Colon (tissue), 2 donors: Measurements from ENCODE around the gene CCR5.
"Not testable (repeated sequence)": the region's sequence is repeated elsewhere in the genome, so short reads cannot be mapped to it uniquely, and the experiment has no call there.

Source experiments
- FAIRE-seq: peaks from 2 replicates; lab custom pipeline; 2012; peaks lifted over from hg19 to GRCh38; lab: Jason Lieb, UNC
- donor health status: control.
- donor health status: control.

The CCR5 gene

DNA sequence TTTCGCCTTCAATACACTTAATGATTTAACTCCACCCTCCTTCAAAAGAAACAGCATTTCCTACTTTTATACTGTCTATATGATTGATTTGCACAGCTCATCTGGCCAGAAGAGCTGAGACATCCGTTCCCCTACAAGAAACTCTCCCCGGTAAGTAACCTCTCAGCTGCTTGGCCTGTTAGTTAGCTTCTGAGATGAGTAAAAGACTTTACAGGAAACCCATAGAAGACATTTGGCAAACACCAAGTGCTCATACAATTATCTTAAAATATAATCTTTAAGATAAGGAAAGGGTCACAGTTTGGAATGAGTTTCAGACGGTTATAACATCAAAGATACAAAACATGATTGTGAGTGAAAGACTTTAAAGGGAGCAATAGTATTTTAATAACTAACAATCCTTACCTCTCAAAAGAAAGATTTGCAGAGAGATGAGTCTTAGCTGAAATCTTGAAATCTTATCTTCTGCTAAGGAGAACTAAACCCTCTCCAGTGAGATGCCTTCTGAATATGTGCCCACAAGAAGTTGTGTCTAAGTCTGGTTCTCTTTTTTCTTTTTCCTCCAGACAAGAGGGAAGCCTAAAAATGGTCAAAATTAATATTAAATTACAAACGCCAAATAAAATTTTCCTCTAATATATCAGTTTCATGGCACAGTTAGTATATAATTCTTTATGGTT, at the start of gene CCR5:
Gene CCR5, plus strand, starts transcription at position 108 of the 680 bp plus-strand sequence. CDS start 1,957 bp downstream, outside the sequence.
- FAIRE-seq, result no peak

DNA sequence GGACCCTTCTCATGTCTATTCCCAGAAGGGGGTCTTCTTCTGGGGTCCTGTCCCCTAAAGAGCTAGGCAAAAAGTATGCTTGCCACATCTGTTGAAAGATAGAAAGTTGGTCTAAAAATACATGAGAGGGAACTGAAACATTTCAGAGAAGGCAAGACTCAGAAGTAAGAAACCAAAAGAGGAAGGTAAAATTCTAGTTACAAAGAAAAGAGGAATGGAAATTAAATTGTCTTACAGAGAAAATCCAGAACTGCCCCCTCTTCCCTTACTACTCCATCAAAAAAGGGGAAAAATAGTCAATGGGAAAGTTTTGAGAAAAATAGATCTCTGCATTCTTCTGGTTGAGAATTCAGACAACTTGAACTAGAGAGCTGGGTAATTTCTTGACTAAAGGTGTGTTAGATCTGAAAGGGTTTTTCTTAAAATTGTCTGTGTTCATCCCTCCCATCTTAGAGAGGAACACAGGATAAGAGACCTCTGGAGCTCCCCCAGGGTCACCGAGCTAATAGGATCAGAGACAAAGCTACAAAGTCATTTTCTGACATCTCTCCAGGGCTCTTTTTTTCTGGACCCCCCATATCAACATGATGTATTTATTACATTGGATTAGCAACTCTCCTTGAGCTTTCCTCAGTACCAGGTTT, 49.2 kb upstream of the CCR5 start:
- no peak for FAIRE-seq

DNA sequence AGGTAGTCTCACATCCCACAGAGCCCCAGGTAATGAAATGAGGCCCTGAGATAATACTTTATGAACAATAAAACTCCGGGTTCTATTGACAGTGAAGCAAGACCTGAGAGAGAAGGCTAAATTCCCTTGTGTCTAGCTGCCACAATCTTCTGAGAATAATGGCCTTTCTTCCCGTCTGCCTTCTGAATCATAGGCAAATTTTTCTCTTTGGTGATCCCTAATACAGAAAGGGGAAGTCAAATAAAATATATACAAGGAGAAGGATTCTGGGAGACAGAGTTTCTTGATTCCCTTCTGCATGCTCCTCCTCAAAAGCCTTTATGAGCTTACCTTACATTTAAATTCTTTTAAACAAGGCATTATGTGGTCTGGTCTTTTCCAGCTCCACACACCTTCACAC, 46.7 kb upstream of the CCR5 start:
- no peak for FAIRE-seq

DNA sequence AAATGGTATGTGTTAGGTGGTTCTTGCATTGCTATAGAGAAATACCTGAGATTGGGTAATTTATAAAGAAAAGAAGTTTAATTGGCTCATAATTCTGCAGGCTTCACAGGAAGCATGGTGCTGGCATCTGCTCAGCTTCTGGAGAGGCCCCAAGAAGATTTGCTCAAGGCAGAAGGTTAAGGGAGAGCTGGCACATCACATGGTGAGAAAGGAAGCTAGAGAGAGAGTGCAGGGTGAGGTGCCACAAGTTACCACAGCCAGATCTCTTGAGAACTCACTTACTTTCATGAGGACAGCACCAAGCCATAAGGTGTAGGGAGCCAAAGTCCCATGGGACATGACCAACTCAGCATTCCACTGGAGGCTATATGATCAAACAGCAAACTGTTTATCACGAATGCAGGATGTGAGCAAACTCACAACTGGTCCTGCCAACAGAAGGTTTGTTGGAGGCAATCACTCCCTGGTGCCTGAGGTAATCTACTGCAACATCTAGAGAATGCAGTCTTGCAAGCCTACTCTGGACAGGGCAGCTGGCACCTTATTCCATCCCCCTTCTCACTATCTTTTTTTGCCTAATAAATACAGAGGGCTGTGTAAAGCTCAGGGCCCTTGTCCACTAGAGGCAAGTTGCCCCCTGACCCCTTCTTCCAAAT, 45.0 kb upstream of the CCR5 start:
- FAIRE-seq, result no peak

DNA sequence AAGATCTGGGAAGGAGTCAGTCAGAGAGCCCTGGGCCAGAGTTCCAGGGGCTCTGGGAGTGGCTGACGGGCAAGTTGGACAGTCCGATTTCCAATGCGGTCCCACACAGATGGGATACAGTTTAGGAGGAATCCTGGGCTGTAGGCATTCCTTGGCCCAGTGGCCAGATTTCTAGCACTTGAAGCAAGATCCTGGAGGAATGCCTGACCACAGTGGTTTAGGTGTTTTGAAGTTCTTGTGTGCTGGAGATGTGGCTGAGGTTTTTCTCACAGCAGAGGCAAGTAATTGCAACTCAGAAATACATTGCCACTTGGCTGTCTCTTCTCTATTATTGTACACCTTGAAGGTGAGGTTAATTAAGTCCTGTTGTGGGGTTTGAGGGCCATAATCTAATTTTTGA, 40.1 kb upstream of the CCR5 start:
- FAIRE-seq, result not testable (repeated sequence)

DNA sequence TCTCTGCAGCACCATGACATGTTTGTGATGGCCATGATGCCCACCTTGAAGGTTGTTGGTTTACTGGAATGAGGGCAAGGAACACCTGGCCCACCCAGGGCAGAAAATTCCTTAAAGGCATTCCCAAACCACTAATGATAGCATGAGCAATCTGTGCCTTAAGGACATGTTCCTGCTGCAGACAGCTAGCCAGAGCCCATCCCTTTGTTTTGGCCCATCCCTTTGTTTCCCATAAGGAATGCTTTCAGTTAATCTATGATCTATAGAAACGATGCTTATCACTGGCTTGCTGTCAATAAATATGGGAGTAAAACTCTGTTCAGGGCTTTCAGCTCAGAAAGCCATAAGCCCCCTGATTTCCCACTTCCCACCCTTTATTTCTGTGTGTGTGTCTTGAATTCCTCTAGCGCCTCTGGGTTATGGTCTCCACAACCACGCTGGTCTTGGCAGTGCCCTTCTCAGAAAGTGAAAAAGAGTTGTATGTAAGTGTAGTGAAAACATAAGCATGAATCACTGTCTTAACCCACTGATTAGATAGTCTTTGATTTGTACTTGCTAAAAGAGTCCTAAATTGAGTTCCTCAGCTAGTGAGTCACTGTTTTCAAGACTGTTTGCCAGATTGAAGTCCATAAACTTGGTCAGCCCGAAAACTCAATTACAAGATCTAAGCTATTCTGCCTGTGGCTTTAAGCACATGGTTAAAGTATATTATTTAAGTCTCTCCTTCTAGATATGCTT, 35.8 kb upstream of the CCR5 start:
- no peak for FAIRE-seq

DNA sequence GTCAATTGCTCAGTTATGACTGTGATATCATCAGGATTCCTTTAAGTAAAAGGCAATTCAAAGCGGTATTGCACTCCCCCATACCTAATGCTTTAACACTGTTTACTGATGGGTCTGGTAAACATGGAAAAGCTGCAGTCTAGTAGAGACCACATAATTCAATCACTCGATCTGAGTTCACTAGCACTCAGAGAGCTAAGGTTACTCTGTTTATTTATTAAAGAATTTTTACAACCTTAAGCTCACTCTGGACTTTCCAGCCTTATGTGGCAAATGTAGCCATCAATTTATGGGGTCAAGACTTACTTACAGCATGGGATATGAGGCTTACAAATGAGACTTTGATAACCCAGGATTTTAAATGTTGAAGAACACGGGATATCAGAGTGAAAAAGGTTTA, 35.2 kb upstream of the CCR5 start:
- FAIRE-seq, result no peak

DNA sequence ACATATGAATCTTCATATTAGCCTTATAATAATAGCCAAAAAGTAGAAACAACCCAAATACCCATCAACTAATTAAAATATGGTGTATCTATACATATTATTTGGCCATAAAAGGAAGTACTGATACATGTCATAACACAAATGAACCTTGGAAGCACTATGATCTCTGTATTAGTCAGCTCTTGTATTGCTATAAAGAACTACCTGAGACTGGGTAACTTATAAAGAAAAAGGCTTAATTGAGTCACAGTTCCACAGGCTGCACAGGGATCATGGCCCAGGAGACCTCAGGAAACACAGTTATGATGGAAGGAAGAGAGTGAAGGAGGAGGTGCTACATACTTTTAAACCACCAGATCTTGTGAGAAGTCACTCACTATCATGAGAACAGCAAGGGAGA, 32.8 kb upstream of the CCR5 start:
- FAIRE-seq, result no peak

DNA sequence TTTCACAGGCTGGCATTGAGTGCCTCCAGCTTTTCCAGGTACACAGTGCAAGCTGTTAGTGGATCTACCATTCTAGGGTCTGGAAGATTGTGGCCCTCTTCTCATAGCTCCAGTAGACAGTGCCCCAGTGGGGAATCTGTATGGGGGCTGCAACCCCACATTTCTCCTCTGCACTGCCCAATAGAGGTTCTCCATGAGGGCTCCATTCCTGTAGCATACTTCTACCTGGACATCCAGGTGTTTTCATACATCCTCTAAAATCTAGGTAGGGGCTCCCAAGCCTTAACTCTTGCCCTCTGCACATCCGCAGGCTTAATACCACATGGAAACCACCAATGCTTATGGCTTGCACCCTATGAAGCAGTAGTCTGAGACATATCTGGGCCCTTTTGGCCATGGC, 31.9 kb upstream of the CCR5 start:
- no peak for FAIRE-seq

DNA sequence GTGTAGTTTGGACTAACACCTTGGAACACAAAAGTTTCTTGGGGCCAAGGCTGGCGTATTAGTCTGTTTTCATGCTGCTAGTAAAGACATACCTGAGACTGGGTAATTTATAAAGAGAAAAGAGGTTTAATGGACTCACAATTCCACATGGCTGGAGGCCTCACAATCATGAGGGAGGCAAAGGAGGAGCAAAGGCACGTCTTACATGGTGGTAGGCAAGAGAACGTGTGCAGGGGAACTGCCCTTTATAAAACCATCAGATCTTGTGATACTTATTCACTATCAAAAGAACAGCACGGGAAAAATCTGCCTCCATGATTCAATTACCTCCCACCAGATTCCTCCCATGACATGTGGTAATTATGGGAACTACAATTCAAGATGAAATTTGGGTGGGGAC, 26.3 kb upstream of the CCR5 start:
- no peak for FAIRE-seq

DNA sequence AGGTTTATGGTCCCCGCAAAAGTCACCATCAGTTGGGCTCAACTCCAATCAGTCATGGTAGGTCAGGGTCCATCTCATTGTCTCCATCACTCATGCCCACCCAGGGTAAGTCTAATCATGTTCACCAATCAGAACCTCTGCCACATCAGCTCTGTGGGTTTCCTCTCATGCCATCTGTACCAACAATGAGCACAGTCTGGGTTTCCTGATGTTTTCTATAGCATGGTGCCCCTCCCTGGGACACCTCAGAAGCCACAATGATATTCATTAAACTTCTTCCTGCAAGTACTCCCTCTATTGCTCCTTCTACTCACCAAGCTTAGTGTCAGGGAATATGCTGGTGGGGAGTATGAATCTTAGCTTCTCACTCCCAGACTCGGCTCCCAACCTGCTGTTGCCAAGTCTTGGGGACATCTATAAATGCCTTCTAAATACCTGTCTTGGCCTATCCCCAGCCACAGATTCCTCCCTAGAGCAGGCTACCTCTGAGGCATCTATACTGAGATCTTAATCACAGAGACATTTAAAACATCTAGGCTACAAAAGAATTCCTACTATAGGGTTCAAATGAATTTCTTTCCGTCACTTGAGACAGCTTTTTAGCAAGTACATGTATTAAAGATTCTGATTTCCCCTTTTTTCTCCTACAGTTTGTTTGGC, 21.8 kb upstream of the CCR5 start:
- no peak for FAIRE-seq

DNA sequence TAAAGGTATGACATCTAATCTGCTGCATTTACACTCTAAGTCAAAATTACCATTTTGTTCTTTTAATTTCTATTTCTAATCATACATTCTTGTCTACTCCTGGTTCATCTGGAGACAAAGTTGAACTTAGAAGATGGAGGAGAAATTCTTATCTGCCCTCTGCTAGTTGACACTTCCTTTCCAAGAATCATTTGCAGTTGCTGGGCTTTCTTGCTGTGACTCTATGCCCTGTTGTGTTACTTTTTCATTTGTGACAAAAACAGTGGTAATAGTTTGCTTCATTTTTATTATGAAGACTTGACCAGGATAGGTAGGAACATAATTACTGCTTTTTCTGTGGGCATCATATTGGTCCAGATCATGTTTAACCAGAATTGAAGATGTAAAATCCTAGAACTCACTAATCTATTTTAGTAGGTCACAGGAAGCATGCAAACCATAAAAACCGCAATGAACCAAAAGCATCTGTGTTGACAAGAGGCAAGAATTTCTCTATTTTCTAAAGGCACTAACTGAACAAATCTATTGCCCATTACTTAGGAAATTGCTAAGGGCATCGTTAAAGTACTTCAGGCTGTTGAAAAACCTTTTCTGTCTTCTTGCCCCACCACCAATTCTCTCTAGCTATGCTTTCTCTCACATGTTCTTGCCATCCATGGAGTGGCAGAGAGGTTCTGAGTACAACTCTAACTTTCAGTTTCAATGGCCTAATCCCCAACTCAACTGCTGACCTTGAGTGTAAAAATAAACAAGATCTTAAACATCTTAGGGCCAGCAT, 21.1 kb upstream of the CCR5 start:
- FAIRE-seq, result no peak

DNA sequence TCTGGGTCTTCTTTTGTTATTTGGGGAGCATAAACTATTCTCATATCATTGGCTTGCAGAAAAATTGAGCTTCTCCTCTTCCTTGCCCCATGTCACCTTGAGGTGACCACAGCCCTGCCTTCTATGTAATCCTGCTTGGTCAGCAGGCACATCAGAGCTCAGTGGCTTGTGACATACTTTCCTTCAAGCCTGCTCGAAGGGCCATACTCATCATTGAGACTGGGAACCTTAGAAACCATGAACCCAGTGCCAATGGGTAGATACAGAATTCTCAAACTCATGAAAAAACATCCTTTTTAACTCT, 20.5 kb upstream of the CCR5 start:
- FAIRE-seq, result no peak

DNA sequence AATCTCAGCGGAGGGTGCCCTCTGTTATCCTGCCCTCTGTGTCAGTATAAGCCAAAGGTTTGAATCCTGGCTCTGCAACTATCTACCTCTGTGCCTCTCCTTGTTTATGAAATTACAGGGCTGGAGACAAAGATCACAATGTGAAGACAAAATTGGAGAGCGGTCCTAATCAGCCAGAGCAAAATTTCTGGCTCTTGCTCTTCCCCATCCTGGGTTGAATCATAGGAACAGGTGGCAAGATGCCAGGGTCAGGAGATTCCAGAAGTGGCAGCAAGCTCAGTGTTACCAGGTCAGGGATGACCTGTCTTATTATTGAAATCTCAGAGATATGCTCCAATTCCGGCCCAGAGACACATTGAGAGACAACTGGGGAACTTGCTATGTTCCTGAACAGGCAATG, 19.1 kb upstream of the CCR5 start:
- FAIRE-seq, result no peak

DNA sequence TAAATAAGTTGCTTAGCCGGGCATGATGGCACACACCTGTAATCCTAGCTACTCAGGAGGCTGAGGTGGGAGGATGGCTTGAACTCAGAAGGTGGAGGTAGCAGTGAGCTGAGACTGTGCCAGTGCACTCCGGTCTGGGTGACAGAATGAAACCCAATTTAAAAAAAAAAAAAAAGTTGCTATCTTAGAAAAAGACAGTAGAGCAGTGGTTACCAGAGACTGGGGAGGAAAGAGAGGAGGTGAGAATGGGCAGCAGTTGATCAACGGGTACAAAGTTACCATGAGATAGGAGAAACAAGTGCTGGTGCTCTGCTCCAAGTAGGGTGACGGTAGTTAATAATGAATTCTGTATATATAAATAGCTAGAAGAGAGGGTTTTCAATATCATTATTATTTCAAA, 17.7 kb upstream of the CCR5 start:
- no peak for FAIRE-seq

DNA sequence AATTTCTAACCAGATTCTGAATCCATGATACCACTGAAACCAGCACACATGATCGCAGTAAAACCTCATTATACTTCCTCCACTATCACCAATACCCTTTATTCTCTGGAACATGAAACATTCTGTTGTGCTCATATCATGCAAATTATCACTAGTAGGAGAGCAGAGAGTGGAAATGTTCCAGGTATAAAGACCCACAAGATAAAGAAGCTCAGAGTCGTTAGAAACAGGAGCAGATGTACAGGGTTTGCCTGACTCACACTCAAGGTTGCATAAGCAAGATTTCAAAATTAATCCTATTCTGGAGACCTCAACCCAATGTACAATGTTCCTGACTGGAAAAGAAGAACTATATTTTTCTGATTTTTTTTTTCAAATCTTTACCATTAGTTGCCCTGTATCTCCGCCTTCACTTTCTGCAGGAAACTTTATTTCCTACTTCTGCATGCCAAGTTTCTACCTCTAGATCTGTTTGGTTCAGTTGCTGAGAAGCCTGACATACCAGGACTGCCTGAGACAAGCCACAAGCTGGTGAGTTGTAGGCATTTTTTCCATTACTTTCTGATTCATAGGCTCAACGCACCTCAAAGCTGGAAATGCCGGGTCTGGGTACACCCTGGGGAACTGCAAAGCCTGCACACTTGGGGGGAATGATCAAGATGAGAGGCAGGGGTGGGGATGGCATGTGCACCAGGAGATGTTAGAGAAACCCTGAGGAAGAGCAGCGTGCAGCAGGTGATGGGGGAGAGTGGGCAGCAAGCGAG, 16.9 kb upstream of the CCR5 start, which contains the start of gene CCR2:
Gene CCR2, plus strand, starts transcription at position 465 of the 764 bp plus-strand sequence. CDS start 3,417 bp downstream, outside the sequence.
- FAIRE-seq, result no peak

DNA sequence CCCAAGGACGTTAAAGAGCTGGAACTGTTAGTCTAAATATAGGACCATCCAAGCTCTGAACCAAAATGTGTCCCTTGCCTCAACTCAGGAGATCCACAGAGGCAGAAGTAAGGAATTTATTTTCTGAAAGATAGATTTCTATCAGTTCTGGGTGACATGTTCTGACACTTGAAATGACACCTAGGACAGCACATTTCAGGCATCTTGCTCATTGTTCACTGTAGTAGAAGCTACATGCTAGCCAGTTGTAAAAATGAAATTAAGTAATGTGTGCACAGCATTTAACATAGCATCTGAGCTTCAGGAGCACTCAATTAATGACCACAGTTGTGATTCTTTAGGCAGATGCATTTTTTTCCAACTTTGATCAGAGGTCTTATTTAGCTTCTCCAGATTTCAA, 16.3 kb upstream of the CCR5 start:
- FAIRE-seq, result no peak

DNA sequence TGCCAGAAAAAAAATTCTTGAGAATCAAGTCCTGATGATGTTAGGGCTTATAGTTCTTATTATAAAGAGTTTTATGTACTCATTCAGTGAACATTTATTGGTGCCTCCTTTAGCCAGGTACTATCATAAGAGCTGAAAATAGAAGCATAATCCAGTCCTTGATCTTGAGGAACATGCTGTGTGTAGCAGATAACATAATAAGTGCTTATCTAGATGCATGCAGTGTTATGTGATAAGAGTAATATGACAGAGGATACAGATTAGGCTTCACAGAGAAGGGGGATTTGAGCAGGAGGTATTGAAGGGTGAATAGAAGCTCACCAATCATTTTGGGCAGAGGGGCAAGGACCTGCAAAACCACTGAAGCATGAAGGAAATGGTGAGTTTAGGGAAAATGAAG, 15.8 kb upstream of the CCR5 start:
- no peak for FAIRE-seq

DNA sequence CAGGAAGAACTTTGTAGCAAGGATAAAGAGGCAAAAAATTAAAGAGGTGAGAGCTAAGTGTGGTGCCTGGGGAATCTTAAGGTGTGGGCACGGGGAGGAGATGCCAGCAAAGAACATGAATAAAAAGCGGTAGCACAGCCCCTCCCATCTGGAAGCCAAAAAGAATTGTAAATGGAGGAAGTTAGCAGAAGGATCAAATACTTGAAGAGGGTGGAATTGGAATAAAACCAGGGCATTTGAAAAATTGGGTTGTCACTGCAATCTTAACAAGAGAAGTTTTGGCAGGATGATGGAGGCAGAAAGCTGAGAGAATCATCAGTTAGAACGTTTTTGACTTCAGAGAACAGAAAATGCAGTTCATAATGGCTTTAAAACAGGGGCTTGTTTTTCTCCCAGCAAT, 14.5 kb upstream of the CCR5 start:
- no peak for FAIRE-seq

DNA sequence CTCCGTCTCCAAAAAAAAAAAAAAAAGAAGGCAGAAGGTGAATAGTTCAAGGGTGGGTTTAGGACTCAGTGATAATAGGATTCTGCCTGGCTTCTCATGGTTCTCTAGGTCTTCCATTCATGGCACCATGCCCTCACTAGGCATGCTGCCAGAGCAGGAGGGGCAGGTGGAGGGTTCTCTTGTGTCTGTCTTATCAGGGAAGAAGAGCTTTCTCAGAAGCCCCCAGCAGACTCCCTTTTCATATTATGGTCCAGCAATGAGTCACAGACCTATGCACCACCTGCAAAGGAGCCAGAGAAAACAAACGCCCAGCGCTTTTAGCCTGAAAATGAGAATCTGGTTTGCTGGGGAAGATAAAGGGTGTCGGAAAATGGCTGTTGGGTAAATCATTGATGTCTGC, 13.8 kb upstream of the CCR5 start:
- FAIRE-seq, result no peak

DNA sequence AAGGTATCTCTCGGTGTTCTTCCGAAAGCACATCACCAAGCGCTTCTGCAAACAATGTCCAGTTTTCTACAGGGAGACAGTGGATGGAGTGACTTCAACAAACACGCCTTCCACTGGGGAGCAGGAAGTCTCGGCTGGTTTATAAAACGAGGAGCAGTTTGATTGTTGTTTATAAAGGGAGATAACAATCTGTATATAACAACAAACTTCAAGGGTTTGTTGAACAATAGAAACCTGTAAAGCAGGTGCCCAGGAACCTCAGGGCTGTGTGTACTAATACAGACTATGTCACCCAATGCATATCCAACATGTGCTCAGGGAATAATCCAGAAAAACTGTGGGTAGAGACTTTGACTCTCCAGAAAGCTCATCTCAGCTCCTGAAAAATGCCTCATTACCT, 12.3 kb upstream of the CCR5 start:
- FAIRE-seq, result no peak
